Psoas muscle (tissue), 8 donors: ENCODE measurements around the gene VPS54. TPM values are rescaled to one million over a fixed set of nuclear protein-coding genes. Genes with fewer than 3 reads are reported as not detected.

Source experiments
- ATAC-seq, 4 donors: fragments of 200-7000 bp; cut with Tn5 transposase; one replicate each; pipeline ENCODE4 v1.9.1; 2020; ENCODE audit warnings: moderate library complexity in 3 of 4, mild to moderate bottlenecking in 2 of 4
- DNase-seq, 2 donors: peaks; one replicate each; pipeline ENCODE4 v3.0.0-alpha.2; 2020
- H3K27ac ChIP-seq: fragments of 200-600 bp; one replicate; pipeline ENCODE4 v1.8.0; 2022
- H3K27me3 ChIP-seq, 3 donors: fragments of 200-600 bp in 1 of 3; one replicate each; pipeline versions ENCODE4 v1.6.1 to v1.8.0; 2013 to 2022; ENCODE audit warnings: low read length in 2 of 3, mild to moderate bottlenecking in 2 of 3, moderate library complexity in 1 of 3; ENCODE audit not compliant: insufficient read depth in 3 of 3
- H3K36me3 ChIP-seq, 2 donors: fragments of 200-600 bp in 1 of 2; one replicate each; pipeline versions ENCODE4 v1.6.1 to v1.8.0; 2013 to 2022; ENCODE audit warnings: low read depth in 1 of 2, mild to moderate bottlenecking in 1 of 2, moderate library complexity in 1 of 2; ENCODE audit not compliant: insufficient read depth in 1 of 2
- H3K4me1 ChIP-seq: fragments of 200-600 bp; one replicate; pipeline ENCODE4 v1.8.0; 2022
- H3K4me3 ChIP-seq: fragments of 200-600 bp; one replicate; pipeline ENCODE4 v1.8.0; 2022; ENCODE audit warnings: mild to moderate bottlenecking
- H3K9me3 ChIP-seq: fragments of 200-600 bp; one replicate; pipeline ENCODE4 v1.8.0; 2022
- CTCF ChIP-seq: fragments of 200-600 bp; IDR thresholded peaks from one replicate; pipeline ENCODE4 v1.8.0; 2022; ENCODE audit warnings: antibody characterized with exemption
- WGBS, 3 donors: extraction: QIAGEN DNeasy Blood & Tissue Kit; methylation state at CpG; one replicate each; pipeline versions ENCODE4 v1.1.6 to v1.1.7; 2013; 5-methylcytosine and 5-hydroxymethylcytosine counted together
- intact Hi-C, 2 donors: fragments of 100-400 bp; cut with DNase I; formaldehyde crosslinking; loops; one replicate each; pipeline versions ENCODE4 v1.11.0 to v1.14.2; 2022
- polyA plus RNA-seq, 3 donors: library from polyadenylated mRNA; stranded (reverse); fragments of 200-250 nt; gene quantifications; one replicate each; pipeline ENCODE4 v1.2.3, GENCODE V29; 2013
- total RNA-seq, 4 donors: library from RNA; stranded (reverse); fragmentation: NEBNext Ultra II Directional in 2 of 4; extraction: Animal tissue kit (Norgen Biotek cat#: 25700) in 2 of 4; gene quantifications; one replicate each; pipeline versions ENCODE4 v1.2.1 to v1.2.4, GENCODE V29; 2021 to 2023
- donor health status: healthy with polysubstance abuse.
- donor health status: DM: no; HTN: no; CAD: no; lungs with moderate emphysema.
- donor health status: Bipolar disorder and iron deficiency.
- donor health status: healthy.
- donor health status: DM: yes; HTN: yes; CAD: no.
- donor health status: DM: no; HTN: no; CAD: no.
- donor health status: DM: no; HTN: no; CAD: no.
- donor health status: DM: yes; HTN: yes; CAD: no.

Gene VPS54
- total and polyA plus RNA-seq, 7 donors: 5.1 to 9.9 (median 8.2) TPM

GRCh38 chr2:63902149-63902548, 117.1 kb downstream of the VPS54 start:
- intact Hi-C loops: no loop called here
- H3K4me3 ChIP-seq: no peak overlapping the region
- H3K36me3 ChIP-seq: peaks cover 0 to 51% of the 10 kb centered on the region in 2 donors
- H3K9me3 ChIP-seq: no peaks in the 10 kb centered on the region
- H3K27ac ChIP-seq: no peak overlapping the region
- no peak for TF ChIP-seq CTCF
- ATAC-seq: peak in 1 of 4 donors; percentile 9
- no peak for DNase-seq
- H3K4me1 ChIP-seq: peaks cover 3% of the 10 kb centered on the region
- H3K27me3 ChIP-seq: no peaks in the 10 kb centered on the region

- intact Hi-C loops: no loop called here
- Histone ChIP-seq H3K27ac (no peak overlapping the region), H3K4me1 (peaks cover 3% of the 10 kb centered on the region), H3K27me3 (no peaks in the 10 kb centered on the region), H3K4me3 (no peak overlapping the region), H3K9me3 (no peaks in the 10 kb centered on the region), H3K36me3 (peaks cover 0 to 54% of the 10 kb centered on the region in 2 donors)
- DNase-seq: no peak
- TF ChIP-seq CTCF: no peak
- WGBS, 3 donors: 47 to 69% (median 57%) methylated on average over 1 of the region's 1 CpG
- ATAC-seq: peak; percentile 66 to 87 (median 78)
These were observed 119.6 kb downstream of the VPS54 start for GRCh38 chr2:63899639-63900038.

GRCh38 chr2:63898839-63899238, 120.4 kb downstream of the VPS54 start:
- Histone ChIP-seq H3K4me1 (peaks cover 3% of the 10 kb centered on the region), H3K27me3 (no peaks in the 10 kb centered on the region), H3K27ac (no peak overlapping the region), H3K36me3 (peaks cover 0 to 62% of the 10 kb centered on the region in 2 donors), H3K4me3 (no peak overlapping the region), H3K9me3 (no peaks in the 10 kb centered on the region)
- WGBS, 3 donors: 93 to 99% (median 96%) methylated on average over 5 of the region's 5 CpGs
- intact Hi-C loops: no loop called here
- ATAC-seq (peak in 1 of 4 donors; percentile 17), DNase-seq (no peak)
- TF ChIP-seq CTCF: no peak

- peaks cover 8% of the 10 kb centered on the region for H3K4me1 ChIP-seq
- DNase-seq (no peak), ATAC-seq (no peak)
- no peak overlapping the region for H3K4me3 ChIP-seq
- peaks cover 2 to 89% of the 10 kb centered on the region in 2 donors for H3K36me3 ChIP-seq
- intact Hi-C loops: no loop called here
- H3K27me3 ChIP-seq: no peaks in the 10 kb centered on the region
- H3K9me3 ChIP-seq: no peaks in the 10 kb centered on the region
- no peak for TF ChIP-seq CTCF
- H3K27ac ChIP-seq: no peak overlapping the region
- 85 to 88% (median 86%) methylated on average over 1 of the region's 1 CpG for WGBS, 3 donors
These were observed 125.1 kb downstream of the VPS54 start for GRCh38 chr2:63894167-63894566.

- Histone ChIP-seq H3K27me3 (no peaks in the 10 kb centered on the region), H3K36me3 (peaks cover 3 to 86% of the 10 kb centered on the region in 2 donors), H3K27ac (no peak overlapping the region), H3K4me3 (no peak overlapping the region), H3K4me1 (peaks cover 15% of the 10 kb centered on the region), H3K9me3 (no peaks in the 10 kb centered on the region)
- ATAC-seq: no peak
- WGBS, 3 donors: 45 to 69% (median 45%) methylated on average over 2 of the region's 2 CpGs
- intact Hi-C loops: no loop called here
- TF ChIP-seq CTCF: no peak
- DNase-seq: no peak
These were observed 126.1 kb downstream of the VPS54 start for GRCh38 chr2:63893163-63893562.
